GM23338 (cell line): ENCODE results near the gene PHLDA3. TPM values are rescaled to one million over a fixed set of nuclear protein-coding genes. Genes with fewer than 3 reads are reported as not detected.

Experiments used
- ATAC-seq: fragments of 200-7000 bp; cut with Tn5 transposase; 3 replicates; pipeline ENCODE4 v1.9.1; 2020
- DNase-seq: peaks from one replicate; pipeline ENCODE4 v3.0.0-alpha.2; 2015; ENCODE audit warnings: low spot score
- H2AFZ ChIP-seq: fragments of 200-600 bp; sonication (generic); 2 replicates; pipeline ENCODE4 v1.8.0; 2016; ENCODE audit warnings: antibody characterized with exemption, mild to moderate bottlenecking, moderate library complexity
- H3F3A ChIP-seq: fragments of 200-600 bp; sonication (generic); replicated peaks from 2 replicates; pipeline ENCODE4 v1.8.0; 2017; ENCODE audit warnings: antibody characterized with exemption, mixed run types, low read depth
- H3K27ac ChIP-seq: fragments of 200-600 bp; sonication (generic); 2 replicates; pipeline ENCODE4 v1.6.1; 2016; ENCODE audit warnings: low read depth
- H3K27me3 ChIP-seq: fragments of 200-600 bp; sonication (generic); 2 replicates; pipeline ENCODE4 v1.8.0; 2016; ENCODE audit warnings: mild to moderate bottlenecking, mixed run types, moderate library complexity; ENCODE audit not compliant: insufficient read depth
- H3K36me3 ChIP-seq: fragments of 200-600 bp; sonication (generic); 2 replicates; pipeline ENCODE4 v1.8.0; 2016; ENCODE audit warnings: mild to moderate bottlenecking; ENCODE audit not compliant: insufficient read depth
- H3K4me1 ChIP-seq: fragments of 200-600 bp; sonication (generic); 2 replicates; pipeline ENCODE4 v1.8.0; 2016; ENCODE audit warnings: mild to moderate bottlenecking, moderate library complexity; ENCODE audit not compliant: insufficient read depth
- H3K4me2 ChIP-seq: fragments of 200-600 bp; sonication (generic); 2 replicates; pipeline ENCODE4 v1.7.1; 2017; ENCODE audit warnings: mixed run types
- H3K4me3 ChIP-seq: fragments of 200-600 bp; sonication (generic); 2 replicates; pipeline ENCODE4 v1.6.1; 2016; ENCODE audit warnings: mixed run types
- H3K79me2 ChIP-seq: fragments of 200-600 bp; sonication (generic); replicated peaks from 2 replicates; pipeline ENCODE4 v1.8.0; 2017; ENCODE audit warnings: mild to moderate bottlenecking; ENCODE audit not compliant: insufficient read depth
- H3K9me2 ChIP-seq: fragments of 200-600 bp; sonication (generic); 2 replicates; pipeline ENCODE4 v1.8.0; 2017; ENCODE audit not compliant: insufficient read depth
- H4K20me1 ChIP-seq: fragments of 200-600 bp; sonication (generic); replicated peaks from 2 replicates; pipeline ENCODE4 v1.8.0; 2017; ENCODE audit warnings: mild to moderate bottlenecking; ENCODE audit not compliant: insufficient read depth
- H3K27ac Mint-ChIP-seq: 2 replicates; pipeline ENCODE4 v1.8.0; 2020; ENCODE audit warnings: inconsistent platforms, mild to moderate bottlenecking, moderate library complexity, mixed read lengths
- H3K27me3 Mint-ChIP-seq: 3 replicates; pipeline ENCODE4 v1.8.0; 2022; ENCODE audit warnings: low read depth, mild to moderate bottlenecking, moderate library complexity, mixed read lengths, inconsistent platforms; ENCODE audit not compliant: insufficient read depth, poor library complexity
- H3K36me3 Mint-ChIP-seq: 3 replicates; pipeline ENCODE4 v1.8.0; 2021; ENCODE audit warnings: low read depth, mild to moderate bottlenecking, inconsistent platforms, moderate library complexity, mixed read lengths
- H3K4me1 Mint-ChIP-seq: 3 replicates; pipeline ENCODE4 v1.8.0; 2020; ENCODE audit warnings: mild to moderate bottlenecking, inconsistent platforms, mixed read lengths
- H3K4me3 Mint-ChIP-seq: 3 replicates; pipeline ENCODE4 v1.8.0; 2021; ENCODE audit warnings: moderate library complexity, mild to moderate bottlenecking, inconsistent platforms, mixed read lengths
- H3K9me3 Mint-ChIP-seq: 3 replicates; pipeline ENCODE4 v1.8.0; 2020; ENCODE audit warnings: moderate library complexity, mild to moderate bottlenecking, inconsistent platforms, mixed read lengths
- CREB1 ChIP-seq: fragments of 250-450 bp; sonication (Bioruptor Pico); IDR thresholded peaks from 2 replicates; pipeline ENCODE4 v1.5.0; 2020; ENCODE audit warnings: low read depth, mild to moderate bottlenecking, moderate library complexity
- EZH2 ChIP-seq: fragments of 200-600 bp; sonication (generic); IDR thresholded peaks from one replicate; pipeline ENCODE4 v1.8.0; 2017; ENCODE audit warnings: antibody characterized with exemption, mild to moderate bottlenecking, low read depth; ENCODE audit not compliant: unreplicated experiment
- EZH2phosphoT487 ChIP-seq: fragments of 200-600 bp; sonication (generic); IDR thresholded peaks from one replicate; pipeline ENCODE4 v1.8.1; 2018; ENCODE audit warnings: antibody characterized with exemption; ENCODE audit not compliant: unreplicated experiment
- JUNB ChIP-seq: IDR thresholded peaks from one replicate; pipeline ENCODE4 v1.6.1; 2016; ENCODE audit warnings: antibody characterized with exemption; ENCODE audit not compliant: unreplicated experiment
- NANOG ChIP-seq: IDR thresholded peaks from 2 replicates; pipeline ENCODE4 v1.6.1; 2016; ENCODE audit warnings: antibody characterized with exemption, borderline replicate concordance
- POLR2AphosphoS5 ChIP-seq: IDR thresholded peaks from 2 replicates; pipeline ENCODE4 v1.6.1; 2016; ENCODE audit warnings: antibody characterized with exemption, low read depth
- STAT1 ChIP-seq: IDR thresholded peaks from one replicate; pipeline ENCODE4 v1.6.1; 2016; ENCODE audit warnings: antibody characterized with exemption; ENCODE audit not compliant: unreplicated experiment
- ZNF114 ChIP-seq: fragments of 250-450 bp; sonication (Bioruptor Pico); IDR thresholded peaks from 2 replicates; pipeline ENCODE4 v1.5.0; 2020; ENCODE audit warnings: mild to moderate bottlenecking, moderate library complexity
- ZNF331 ChIP-seq: fragments of 250-450 bp; sonication (Bioruptor Pico); IDR thresholded peaks from 2 replicates; pipeline ENCODE4 v1.5.0; 2020; ENCODE audit warnings: low read depth, mild to moderate bottlenecking, moderate library complexity
- polyA plus RNA-seq: library from polyadenylated mRNA; unstranded; fragments of >200 nt; fragmentation: Nextera tagmentation; extraction: Ambion mirVana; gene quantifications from 2 replicates; pipeline ENCODE4 v1.2.1, GENCODE V29; 2016
- total RNA-seq: library from RNA; depleted of rRNA; stranded (reverse); fragments of >200 nt; shearing (Covaris generic); gene quantifications from 2 replicates; pipeline ENCODE4 v1.2.3, GENCODE V29; 2014
- TF ChIP-seq, protein P1 (sequence below): fragments of 250-450 bp; sonication (Bioruptor Pico); IDR thresholded peaks from 2 replicates; pipeline ENCODE4 v1.5.0; 2020; ENCODE audit warnings: mild to moderate bottlenecking, moderate library complexity
- TF ChIP-seq, protein P2 (sequence below): IDR thresholded peaks from 2 replicates; pipeline ENCODE4 v1.6.1; 2016; ENCODE audit warnings: antibody characterized with exemption
- TF ChIP-seq, protein P3 (sequence below): IDR thresholded peaks from one replicate; pipeline ENCODE4 v1.6.1; 2018; ENCODE audit warnings: antibody characterized with exemption; ENCODE audit not compliant: unreplicated experiment
- TF ChIP-seq, protein P4 (sequence below), 2 experiments: fragments of 200-600 bp in 1 of 2; sonication (generic) in 1 of 2; conservative IDR thresholded peaks; 2 replicates each; pipeline versions ENCODE4 v1.5.1 to v1.6.1; 2016 to 2017; ENCODE audit warnings: antibody characterized with exemption in 2 of 2, low read depth in 2 of 2, mild to moderate bottlenecking in 2 of 2, moderate library complexity in 1 of 2

The PHLDA3 gene
- total and polyA plus RNA-seq, 2 experiments from 2014 or later = 37.5 to 87.4 TPM

DNA sequence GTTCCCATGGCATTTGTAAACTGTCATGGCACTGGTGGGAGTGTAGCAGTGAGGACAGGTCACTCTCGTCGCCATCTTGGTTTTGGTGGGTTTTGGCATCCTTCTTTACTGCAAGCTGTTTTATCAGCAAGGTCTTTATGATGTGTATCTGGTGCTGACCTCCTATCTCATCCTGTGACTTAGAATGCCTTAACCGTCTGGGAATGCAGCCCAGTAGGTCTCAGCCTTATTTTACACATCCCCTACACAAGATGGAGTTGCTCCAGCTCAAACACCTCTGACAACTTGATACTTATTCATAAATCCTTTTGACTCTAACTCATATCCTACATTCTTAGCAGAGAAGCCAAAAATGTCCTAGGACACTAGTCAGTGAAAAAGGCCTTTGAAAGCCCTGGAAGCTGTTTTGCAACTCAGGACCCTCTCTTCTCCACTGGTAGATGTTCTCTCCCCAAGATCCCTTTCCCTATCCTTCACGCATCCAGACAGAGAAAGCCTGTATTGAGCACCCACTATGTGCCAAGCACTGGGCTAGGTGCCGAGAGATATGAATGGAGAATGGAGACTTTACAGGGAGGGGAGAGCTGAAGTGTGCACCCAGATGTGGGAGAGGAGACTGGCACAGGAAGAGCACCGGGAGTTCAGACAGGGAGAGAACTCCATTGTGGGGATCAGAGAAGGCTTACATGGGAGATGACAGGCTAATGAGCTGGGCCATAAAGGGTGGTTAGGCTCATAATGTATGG lies 44.7 kb upstream of the PHLDA3 start:
- no peak overlapping the region for H3K27ac Mint-ChIP-seq
- Histone ChIP-seq H3K4me1 (peaks cover 6% of the 10 kb centered on the region), H3F3A (no peaks in the 10 kb centered on the region), H3K4me2 (no peak overlapping the region), H3K27me3 (peaks cover 6% of the 10 kb centered on the region; the same call in 1 of the 2 replicates), H2AFZ (peak overlapping the region; percentile 59; the same call in 1 of the 2 replicates), H3K9me2 (peaks cover 12% of the 10 kb centered on the region), H3K4me3 (no peak overlapping the region), H3K27ac (no peak overlapping the region), H3K79me2 (no peaks in the 10 kb centered on the region), H3K36me3 (no peaks in the 10 kb centered on the region), H4K20me1 (no peaks in the 10 kb centered on the region)
- no peak for DNase-seq
- no peak for ATAC-seq
- peaks cover 22% of the 10 kb centered on the region for H3K4me1 Mint-ChIP-seq
- no peaks in the 10 kb centered on the region for H3K9me3 Mint-ChIP-seq
- H3K27me3 Mint-ChIP-seq = peaks cover 11% of the 10 kb centered on the region
- H3K4me3 Mint-ChIP-seq = no peak overlapping the region
- no peaks in the 10 kb centered on the region for H3K36me3 Mint-ChIP-seq
- no peak for TF ChIP-seq CREB1 (CRISPR knock-in tag)
- no peak for TF ChIP-seq JUNB
- TF ChIP-seq ZNF331 (CRISPR knock-in tag) = no peak
- TF ChIP-seq POLR2AphosphoS5 = no peak
- TF ChIP-seq, protein P1, sequence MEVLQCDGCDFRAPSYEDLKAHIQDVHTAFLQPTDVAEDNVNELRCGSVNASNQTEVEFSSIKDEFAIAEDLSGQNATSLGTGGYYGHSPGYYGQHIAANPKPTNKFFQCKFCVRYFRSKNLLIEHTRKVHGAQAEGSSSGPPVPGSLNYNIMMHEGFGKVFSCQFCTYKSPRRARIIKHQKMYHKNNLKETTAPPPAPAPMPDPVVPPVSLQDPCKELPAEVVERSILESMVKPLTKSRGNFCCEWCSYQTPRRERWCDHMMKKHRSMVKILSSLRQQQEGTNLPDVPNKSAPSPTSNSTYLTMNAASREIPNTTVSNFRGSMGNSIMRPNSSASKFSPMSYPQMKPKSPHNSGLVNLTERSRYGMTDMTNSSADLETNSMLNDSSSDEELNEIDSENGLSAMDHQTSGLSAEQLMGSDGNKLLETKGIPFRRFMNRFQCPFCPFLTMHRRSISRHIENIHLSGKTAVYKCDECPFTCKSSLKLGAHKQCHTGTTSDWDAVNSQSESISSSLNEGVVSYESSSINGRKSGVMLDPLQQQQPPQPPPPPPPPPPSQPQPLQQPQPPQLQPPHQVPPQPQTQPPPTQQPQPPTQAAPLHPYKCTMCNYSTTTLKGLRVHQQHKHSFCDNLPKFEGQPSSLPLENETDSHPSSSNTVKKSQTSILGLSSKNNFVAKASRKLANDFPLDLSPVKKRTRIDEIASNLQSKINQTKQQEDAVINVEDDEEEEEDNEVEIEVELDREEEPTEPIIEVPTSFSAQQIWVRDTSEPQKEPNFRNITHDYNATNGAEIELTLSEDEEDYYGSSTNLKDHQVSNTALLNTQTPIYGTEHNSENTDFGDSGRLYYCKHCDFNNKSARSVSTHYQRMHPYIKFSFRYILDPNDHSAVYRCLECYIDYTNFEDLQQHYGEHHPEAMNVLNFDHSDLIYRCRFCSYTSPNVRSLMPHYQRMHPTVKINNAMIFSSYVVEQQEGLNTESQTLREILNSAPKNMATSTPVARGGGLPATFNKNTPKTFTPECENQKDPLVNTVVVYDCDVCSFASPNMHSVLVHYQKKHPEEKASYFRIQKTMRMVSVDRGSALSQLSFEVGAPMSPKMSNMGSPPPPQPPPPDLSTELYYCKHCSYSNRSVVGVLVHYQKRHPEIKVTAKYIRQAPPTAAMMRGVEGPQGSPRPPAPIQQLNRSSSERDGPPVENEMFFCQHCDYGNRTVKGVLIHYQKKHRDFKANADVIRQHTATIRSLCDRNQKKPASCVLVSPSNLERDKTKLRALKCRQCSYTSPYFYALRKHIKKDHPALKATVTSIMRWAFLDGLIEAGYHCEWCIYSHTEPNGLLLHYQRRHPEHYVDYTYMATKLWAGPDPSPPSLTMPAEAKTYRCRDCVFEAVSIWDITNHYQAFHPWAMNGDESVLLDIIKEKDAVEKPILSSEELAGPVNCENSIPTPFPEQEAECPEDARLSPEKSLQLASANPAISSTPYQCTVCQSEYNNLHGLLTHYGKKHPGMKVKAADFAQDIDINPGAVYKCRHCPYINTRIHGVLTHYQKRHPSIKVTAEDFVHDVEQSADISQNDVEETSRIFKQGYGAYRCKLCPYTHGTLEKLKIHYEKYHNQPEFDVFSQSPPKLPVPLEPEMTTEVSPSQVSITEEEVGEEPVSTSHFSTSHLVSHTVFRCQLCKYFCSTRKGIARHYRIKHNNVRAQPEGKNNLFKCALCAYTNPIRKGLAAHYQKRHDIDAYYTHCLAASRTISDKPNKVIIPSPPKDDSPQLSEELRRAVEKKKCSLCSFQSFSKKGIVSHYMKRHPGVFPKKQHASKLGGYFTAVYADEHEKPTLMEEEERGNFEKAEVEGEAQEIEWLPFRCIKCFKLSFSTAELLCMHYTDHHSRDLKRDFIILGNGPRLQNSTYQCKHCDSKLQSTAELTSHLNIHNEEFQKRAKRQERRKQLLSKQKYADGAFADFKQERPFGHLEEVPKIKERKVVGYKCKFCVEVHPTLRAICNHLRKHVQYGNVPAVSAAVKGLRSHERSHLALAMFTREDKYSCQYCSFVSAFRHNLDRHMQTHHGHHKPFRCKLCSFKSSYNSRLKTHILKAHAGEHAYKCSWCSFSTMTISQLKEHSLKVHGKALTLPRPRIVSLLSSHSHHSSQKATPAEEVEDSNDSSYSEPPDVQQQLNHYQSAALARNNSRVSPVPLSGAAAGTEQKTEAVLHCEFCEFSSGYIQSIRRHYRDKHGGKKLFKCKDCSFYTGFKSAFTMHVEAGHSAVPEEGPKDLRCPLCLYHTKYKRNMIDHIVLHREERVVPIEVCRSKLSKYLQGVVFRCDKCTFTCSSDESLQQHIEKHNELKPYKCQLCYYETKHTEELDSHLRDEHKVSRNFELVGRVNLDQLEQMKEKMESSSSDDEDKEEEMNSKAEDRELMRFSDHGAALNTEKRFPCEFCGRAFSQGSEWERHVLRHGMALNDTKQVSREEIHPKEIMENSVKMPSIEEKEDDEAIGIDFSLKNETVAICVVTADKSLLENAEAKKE (CRISPR knock-in tag) = no peak
- no peak for TF ChIP-seq EZH2
- no peak for TF ChIP-seq ZNF114
- TF ChIP-seq NANOG = no peak
- TF ChIP-seq, protein P2, sequence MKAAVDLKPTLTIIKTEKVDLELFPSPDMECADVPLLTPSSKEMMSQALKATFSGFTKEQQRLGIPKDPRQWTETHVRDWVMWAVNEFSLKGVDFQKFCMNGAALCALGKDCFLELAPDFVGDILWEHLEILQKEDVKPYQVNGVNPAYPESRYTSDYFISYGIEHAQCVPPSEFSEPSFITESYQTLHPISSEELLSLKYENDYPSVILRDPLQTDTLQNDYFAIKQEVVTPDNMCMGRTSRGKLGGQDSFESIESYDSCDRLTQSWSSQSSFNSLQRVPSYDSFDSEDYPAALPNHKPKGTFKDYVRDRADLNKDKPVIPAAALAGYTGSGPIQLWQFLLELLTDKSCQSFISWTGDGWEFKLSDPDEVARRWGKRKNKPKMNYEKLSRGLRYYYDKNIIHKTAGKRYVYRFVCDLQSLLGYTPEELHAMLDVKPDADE = no peak
- TF ChIP-seq, protein P3, sequence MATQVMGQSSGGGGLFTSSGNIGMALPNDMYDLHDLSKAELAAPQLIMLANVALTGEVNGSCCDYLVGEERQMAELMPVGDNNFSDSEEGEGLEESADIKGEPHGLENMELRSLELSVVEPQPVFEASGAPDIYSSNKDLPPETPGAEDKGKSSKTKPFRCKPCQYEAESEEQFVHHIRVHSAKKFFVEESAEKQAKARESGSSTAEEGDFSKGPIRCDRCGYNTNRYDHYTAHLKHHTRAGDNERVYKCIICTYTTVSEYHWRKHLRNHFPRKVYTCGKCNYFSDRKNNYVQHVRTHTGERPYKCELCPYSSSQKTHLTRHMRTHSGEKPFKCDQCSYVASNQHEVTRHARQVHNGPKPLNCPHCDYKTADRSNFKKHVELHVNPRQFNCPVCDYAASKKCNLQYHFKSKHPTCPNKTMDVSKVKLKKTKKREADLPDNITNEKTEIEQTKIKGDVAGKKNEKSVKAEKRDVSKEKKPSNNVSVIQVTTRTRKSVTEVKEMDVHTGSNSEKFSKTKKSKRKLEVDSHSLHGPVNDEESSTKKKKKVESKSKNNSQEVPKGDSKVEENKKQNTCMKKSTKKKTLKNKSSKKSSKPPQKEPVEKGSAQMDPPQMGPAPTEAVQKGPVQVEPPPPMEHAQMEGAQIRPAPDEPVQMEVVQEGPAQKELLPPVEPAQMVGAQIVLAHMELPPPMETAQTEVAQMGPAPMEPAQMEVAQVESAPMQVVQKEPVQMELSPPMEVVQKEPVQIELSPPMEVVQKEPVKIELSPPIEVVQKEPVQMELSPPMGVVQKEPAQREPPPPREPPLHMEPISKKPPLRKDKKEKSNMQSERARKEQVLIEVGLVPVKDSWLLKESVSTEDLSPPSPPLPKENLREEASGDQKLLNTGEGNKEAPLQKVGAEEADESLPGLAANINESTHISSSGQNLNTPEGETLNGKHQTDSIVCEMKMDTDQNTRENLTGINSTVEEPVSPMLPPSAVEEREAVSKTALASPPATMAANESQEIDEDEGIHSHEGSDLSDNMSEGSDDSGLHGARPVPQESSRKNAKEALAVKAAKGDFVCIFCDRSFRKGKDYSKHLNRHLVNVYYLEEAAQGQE = no peak
- TF ChIP-seq, protein P4, sequence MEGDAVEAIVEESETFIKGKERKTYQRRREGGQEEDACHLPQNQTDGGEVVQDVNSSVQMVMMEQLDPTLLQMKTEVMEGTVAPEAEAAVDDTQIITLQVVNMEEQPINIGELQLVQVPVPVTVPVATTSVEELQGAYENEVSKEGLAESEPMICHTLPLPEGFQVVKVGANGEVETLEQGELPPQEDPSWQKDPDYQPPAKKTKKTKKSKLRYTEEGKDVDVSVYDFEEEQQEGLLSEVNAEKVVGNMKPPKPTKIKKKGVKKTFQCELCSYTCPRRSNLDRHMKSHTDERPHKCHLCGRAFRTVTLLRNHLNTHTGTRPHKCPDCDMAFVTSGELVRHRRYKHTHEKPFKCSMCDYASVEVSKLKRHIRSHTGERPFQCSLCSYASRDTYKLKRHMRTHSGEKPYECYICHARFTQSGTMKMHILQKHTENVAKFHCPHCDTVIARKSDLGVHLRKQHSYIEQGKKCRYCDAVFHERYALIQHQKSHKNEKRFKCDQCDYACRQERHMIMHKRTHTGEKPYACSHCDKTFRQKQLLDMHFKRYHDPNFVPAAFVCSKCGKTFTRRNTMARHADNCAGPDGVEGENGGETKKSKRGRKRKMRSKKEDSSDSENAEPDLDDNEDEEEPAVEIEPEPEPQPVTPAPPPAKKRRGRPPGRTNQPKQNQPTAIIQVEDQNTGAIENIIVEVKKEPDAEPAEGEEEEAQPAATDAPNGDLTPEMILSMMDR (conservative IDR thresholded peaks at IDR 0.05; ENCODE audit: low read depth in 2 of 2) = no peak
- no peak for TF ChIP-seq EZH2phosphoT487
- no peak for TF ChIP-seq STAT1
